AG09319 (cell line): ENCODE data around the gene PPP1R12A.

Experiments used
- DNase-seq: peaks from one replicate; pipeline ENCODE4 v3.0.0-alpha.2; 2010; ENCODE audit warnings: low read depth; ENCODE audit errors: extremely low read depth
- TF ChIP-seq, protein P1 (sequence below): IDR thresholded peaks from 2 replicates; pipeline ENCODE4 v1.5.1; 2011; ENCODE audit warnings: low read depth, mild to moderate bottlenecking, inconsistent platforms, low read length, moderate library complexity

The PPP1R12A gene

DNA sequence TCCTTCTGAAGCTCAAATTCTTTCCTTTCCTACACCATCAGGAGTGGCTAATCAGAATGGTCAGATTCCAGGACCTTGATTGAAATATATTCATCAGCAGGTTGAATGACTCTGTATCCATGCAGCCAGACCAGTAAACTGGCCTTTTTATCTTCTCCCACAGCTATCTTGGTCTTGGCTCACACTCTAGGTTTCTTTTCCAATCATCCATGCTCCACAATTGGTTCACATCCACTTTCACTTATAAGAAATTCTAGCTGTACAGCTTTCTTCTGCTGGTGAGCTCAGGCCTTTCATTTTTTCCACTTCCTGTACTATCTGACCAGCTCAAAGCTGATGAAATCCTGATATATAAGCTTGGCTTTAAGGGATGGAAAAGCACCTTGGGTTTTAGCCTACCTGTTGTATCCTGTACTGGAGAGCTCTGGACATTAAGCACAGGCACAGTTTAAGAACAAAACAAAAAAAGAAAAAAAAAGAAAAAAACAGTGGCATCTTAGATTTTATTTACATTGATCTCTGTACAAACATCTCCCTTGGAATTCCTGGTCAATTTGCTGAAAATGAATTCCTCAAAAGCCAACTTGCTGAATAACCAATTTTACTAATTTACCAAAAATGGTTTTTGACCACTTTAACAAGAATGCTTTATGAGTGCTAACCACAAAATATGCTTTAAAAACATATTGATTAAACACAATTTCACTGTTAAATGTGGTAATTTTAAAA is 152.6 kb downstream of the PPP1R12A start:
- DNase-seq: no peak
- TF ChIP-seq, protein P1, sequence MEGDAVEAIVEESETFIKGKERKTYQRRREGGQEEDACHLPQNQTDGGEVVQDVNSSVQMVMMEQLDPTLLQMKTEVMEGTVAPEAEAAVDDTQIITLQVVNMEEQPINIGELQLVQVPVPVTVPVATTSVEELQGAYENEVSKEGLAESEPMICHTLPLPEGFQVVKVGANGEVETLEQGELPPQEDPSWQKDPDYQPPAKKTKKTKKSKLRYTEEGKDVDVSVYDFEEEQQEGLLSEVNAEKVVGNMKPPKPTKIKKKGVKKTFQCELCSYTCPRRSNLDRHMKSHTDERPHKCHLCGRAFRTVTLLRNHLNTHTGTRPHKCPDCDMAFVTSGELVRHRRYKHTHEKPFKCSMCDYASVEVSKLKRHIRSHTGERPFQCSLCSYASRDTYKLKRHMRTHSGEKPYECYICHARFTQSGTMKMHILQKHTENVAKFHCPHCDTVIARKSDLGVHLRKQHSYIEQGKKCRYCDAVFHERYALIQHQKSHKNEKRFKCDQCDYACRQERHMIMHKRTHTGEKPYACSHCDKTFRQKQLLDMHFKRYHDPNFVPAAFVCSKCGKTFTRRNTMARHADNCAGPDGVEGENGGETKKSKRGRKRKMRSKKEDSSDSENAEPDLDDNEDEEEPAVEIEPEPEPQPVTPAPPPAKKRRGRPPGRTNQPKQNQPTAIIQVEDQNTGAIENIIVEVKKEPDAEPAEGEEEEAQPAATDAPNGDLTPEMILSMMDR: no peak

DNA sequence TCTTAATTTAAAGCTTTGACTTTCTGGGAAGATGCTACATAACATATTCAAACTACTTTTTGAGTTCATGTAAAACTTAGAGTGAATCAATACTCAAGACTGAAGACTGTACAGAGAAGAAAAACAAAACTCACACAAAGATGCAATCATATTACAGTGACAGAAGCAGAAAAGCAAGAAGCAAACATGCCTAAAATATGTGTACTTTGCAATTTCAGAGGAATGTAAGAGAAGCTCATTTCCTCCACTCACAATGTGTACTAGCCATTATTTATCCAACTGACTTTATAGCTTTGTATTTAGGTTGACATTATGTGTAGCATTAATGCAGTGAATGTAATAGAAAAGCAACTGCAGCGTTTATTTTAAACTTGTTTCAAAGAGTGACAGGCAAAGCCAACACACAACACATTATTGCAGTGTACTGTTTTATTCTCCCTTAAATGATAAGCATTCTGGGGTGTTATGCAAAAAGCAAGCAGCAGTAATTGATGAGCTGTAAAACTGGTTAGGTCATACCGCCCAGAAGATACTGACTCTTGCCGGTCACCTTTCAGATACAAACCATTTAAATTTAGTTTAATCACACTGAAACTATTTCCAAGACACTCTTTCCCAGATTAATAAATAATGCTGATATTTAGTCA is 156.0 kb downstream of the PPP1R12A start:
- TF ChIP-seq, protein P1: no peak
- no peak for DNase-seq

DNA sequence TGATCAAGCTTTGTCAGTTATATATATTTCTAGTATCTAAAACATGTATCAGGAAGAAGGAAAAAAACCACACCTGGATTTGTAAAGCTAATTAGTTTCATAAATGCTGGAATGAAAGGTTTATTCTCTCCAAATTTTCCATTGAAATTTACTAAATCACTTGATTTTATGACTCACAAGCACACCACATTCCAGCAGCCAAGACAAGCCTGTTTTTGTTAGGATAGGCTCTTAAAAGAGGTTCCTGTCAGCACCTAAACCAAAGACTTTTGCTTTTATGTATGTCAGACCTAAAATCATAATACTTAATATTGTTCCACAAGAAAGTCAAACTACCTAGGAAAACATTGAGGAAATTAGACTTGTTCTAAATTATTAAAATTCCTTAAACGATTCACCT is 158.8 kb downstream of the PPP1R12A start:
- no peak for DNase-seq
- TF ChIP-seq, protein P1: no peak

DNA sequence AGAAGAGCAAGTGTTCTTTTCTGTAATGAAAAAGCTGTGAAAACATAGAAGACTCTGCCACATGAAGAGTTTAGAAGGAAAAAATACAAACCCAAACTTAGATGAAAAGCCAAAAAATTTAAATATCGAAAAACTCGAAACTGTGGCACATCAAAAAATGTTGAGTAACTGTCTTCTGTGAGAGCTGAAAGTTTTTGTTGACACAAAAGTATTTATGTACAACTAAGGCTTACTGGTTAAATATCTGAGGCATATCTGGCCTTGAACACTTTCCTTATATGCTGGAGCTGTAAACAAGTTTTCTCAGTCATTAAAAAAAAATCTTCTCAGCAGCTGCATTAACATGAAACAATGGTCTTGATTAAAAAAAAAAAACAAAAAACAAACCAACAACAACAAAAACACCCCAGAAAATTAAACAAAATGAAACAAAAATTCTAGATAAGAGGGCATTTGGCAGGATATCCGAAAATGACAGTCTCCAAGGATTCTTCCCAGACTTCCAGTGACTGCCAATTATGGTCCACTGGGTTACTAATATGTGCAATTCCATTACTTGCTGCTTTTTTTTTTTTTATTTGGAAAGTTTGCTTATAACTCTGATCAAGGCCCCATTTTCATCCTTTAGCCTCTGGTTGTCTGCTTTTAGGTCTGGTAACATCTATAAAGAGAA is 159.4 kb downstream of the PPP1R12A start:
- TF ChIP-seq, protein P1: no peak
- no peak for DNase-seq

DNA sequence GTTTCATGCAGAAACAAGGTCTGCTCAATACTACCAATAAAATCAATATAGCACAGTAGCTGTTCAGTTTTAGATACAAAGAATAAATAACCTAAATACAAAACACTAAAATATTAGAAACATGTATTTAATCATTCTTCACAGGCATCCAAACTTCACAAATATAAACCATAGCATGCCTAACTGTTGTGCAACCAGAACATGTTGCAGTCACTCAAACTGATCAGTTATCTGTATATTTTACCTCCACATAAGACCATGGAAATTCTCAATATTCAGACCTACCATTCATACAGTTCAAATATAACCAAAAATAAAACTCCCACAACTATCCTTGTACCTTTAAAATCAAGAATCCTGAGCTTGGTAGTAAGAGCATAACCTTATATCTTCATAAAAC is 161.0 kb downstream of the PPP1R12A start:
- TF ChIP-seq, protein P1: no peak
- no peak for DNase-seq

DNA sequence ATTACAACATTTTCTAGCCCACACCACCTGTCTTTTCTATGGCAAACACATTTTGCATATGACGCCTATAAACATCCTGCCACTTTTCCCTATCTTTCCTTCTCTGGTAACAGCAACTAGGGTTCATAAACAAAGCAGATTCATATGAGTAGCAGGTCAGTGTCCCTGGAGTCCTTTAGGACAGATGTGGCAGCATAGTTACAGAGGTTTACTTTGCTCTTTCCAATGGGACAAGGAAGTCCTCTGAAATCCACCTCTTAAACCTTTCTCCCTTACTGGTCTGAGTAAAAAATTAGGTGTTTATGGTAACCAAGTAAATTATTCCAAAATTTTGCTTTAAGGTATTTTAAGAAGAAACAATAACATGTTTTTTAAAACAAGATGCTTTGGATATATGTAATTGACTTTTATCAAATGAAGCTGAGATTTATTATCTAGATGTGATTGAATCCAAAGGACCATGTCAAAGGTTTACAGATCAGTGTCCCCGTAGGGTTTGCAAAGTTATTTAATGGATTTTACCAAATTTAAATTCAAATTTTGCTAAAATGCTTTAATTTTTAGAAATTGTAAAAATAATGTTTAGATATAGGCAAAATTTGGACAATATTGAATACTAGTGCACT is 164.9 kb downstream of the PPP1R12A start:
- TF ChIP-seq, protein P1: no peak
- DNase-seq: no peak
